PC-3 (cell line): ENCODE measurements around the gene HDAC4.

Experiments used
- EZH2phosphoT487 ChIP-seq: fragments of 300-600 bp; sonication (generic); IDR thresholded peaks from 2 replicates; pipeline ENCODE4 v1.6.1; 2018; ENCODE audit warnings: mild to moderate bottlenecking, antibody characterized with exemption, low read length, borderline replicate concordance
- TF ChIP-seq, protein P1 (sequence below): fragments of 300-600 bp; sonication (generic); conservative IDR thresholded peaks from 2 replicates; pipeline ENCODE4 v1.5.1; 2017; ENCODE audit warnings: antibody characterized with exemption, low read depth, mild to moderate bottlenecking, low read length

DNA sequence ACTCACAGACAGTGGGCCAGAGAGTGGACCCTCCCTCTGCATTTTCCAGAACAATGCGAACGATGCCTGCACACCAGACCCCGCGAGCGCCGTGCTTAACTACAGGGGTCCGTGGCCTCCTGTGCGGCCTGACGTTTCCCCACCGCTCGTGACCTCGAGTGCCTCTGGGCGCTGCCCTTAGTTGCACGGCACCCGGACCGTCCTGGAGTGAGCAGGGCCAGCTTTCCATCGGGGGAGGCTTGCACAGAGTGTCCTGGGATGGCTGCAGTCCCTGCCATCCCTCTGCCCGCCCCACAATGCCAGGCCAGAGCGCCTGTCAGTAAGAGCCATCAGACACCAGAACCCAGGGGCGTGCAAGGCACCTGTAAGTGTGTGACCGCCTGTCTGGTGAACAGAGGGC is 335.9 kb downstream of the HDAC4 start:
- TF ChIP-seq, protein P1, sequence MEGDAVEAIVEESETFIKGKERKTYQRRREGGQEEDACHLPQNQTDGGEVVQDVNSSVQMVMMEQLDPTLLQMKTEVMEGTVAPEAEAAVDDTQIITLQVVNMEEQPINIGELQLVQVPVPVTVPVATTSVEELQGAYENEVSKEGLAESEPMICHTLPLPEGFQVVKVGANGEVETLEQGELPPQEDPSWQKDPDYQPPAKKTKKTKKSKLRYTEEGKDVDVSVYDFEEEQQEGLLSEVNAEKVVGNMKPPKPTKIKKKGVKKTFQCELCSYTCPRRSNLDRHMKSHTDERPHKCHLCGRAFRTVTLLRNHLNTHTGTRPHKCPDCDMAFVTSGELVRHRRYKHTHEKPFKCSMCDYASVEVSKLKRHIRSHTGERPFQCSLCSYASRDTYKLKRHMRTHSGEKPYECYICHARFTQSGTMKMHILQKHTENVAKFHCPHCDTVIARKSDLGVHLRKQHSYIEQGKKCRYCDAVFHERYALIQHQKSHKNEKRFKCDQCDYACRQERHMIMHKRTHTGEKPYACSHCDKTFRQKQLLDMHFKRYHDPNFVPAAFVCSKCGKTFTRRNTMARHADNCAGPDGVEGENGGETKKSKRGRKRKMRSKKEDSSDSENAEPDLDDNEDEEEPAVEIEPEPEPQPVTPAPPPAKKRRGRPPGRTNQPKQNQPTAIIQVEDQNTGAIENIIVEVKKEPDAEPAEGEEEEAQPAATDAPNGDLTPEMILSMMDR, result no peak
- TF ChIP-seq EZH2phosphoT487, result no peak
